ENCODE results near the gene HOOK1. TPM values are rescaled to one million over a fixed set of nuclear protein-coding genes. Genes with fewer than 3 reads are reported as not detected.

HOOK1 gene
- total and polyA plus RNA-seq, 2 donors (not counting 3 experiments of a cell fraction or from before 2014, with no cell fraction given), result not detected

DNA sequence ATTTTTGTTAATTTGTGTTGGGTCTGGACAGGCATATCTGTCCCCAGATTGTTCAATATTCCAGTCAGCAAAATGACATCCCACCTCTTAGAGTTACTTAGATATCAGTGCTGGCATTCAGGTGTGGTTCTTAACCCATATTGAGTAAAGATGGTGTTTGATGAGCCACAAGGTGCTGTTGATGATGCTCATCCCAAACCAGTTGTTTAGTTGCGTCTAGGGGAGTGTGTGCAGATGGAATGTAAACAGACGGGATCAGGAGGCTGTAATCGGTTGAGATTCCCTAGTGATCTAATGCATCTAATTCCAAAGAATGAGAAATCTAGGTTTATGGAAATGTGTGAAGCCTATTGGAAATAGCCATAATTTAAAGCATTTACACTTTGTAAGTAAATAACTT lies 1.1 kb downstream of the HOOK1 start:
- FAIRE-seq, result no peak
- Histone ChIP-seq H3K4me3 (replicated peaks in 1 of 3; ENCODE audit: insufficient read depth in 1 of 3, low read depth in 1 of 3, low read length in 3 of 3) (no peak overlapping the region), H3K27me3 (ENCODE audit: control insufficient read depth in 2 of 2, insufficient read depth in 2 of 2, low read length in 2 of 2) (peaks cover 25 to 46% of the 10 kb centered on the region in 2 experiments), H3K79me2 (ENCODE audit: control insufficient read depth, insufficient read depth, low read length) (no peaks in the 10 kb centered on the region), H3K9me3 (replicated peaks; ENCODE audit: control insufficient read depth, insufficient read depth, low read length) (no peaks in the 10 kb centered on the region), H3K27ac (ENCODE audit: insufficient read depth, low read depth, low read length) (no peak overlapping the region), H3K9ac (replicated peaks; ENCODE audit: extremely low read depth, insufficient read depth, low read length) (no peak overlapping the region), H3K4me2 (ENCODE audit: insufficient read depth, low read length) (no peak overlapping the region), H2AFZ (ENCODE audit: low read depth, low read length) (no peak overlapping the region), H4K20me1 (replicated peaks; ENCODE audit: control insufficient read depth, extremely low read depth, insufficient read depth, low read length) (no peaks in the 10 kb centered on the region), H3K36me3 (ENCODE audit: control insufficient read depth in 2 of 2, extremely low read depth in 1 of 2, insufficient read depth in 2 of 2, low read length in 2 of 2) (no peaks in the 10 kb centered on the region), H3K4me1 (ENCODE audit: control insufficient read depth, extremely low read depth, insufficient read depth, low read length) (peaks cover 3% of the 10 kb centered on the region), H3K9me1 (replicated peaks; ENCODE audit: control insufficient read depth, extremely low read depth, insufficient read depth, low read length) (no peaks in the 10 kb centered on the region)
- POLR2A ChIA-PET, result no interaction called here
- intact Hi-C loops (cut with micrococcal nuclease) (no loop called here), dilution Hi-C loops (cut with MboI; ENCODE audit: extremely low pct_ligation_motif_present, low sequenced_read_pairs) (no loop called here)
- no peak for DNase-seq (ENCODE audit: low read depth, low spot score)
- TF ChIP-seq GATA2 (IDR thresholded peaks at IDR 0.05; ENCODE audit: insufficient read depth, insufficient read length, low read depth, low read length), result no peak
- no peak for TF ChIP-seq POLR2A (IDR thresholded peaks at IDR 0.05; ENCODE audit: low read depth, low read length)
- TF ChIP-seq, protein P1, sequence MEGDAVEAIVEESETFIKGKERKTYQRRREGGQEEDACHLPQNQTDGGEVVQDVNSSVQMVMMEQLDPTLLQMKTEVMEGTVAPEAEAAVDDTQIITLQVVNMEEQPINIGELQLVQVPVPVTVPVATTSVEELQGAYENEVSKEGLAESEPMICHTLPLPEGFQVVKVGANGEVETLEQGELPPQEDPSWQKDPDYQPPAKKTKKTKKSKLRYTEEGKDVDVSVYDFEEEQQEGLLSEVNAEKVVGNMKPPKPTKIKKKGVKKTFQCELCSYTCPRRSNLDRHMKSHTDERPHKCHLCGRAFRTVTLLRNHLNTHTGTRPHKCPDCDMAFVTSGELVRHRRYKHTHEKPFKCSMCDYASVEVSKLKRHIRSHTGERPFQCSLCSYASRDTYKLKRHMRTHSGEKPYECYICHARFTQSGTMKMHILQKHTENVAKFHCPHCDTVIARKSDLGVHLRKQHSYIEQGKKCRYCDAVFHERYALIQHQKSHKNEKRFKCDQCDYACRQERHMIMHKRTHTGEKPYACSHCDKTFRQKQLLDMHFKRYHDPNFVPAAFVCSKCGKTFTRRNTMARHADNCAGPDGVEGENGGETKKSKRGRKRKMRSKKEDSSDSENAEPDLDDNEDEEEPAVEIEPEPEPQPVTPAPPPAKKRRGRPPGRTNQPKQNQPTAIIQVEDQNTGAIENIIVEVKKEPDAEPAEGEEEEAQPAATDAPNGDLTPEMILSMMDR (IDR thresholded peaks at IDR 0.05; ENCODE audit: extremely low read depth in 1 of 2, insufficient read depth in 1 of 2, low read depth in 1 of 2, low read length in 2 of 2), result no peak
- no peak for TF ChIP-seq POLR2AphosphoS5 (IDR thresholded peaks at IDR 0.05; ENCODE audit: insufficient read depth, low read depth, low read length)
- no peak for TF ChIP-seq EZH2 (IDR thresholded peaks at IDR 0.05; ENCODE audit: borderline replicate concordance, low read depth, low read length, severe bottlenecking)
- TF ChIP-seq JUN (IDR thresholded peaks at IDR 0.05; ENCODE audit: borderline replicate concordance, insufficient read depth, insufficient read length, low read depth), result no peak
- TF ChIP-seq MAX (IDR thresholded peaks at IDR 0.05; ENCODE audit: insufficient read depth, insufficient read length), result no peak
- TF ChIP-seq MYC (IDR thresholded peaks at IDR 0.05; ENCODE audit: low read depth, low read length), result no peak
- TF ChIP-seq FOS (IDR thresholded peaks at IDR 0.05; ENCODE audit: borderline replicate concordance, insufficient read depth, low read length), result no peak
- no TSS peak for BruUV-seq (replicated peaks)
- CTCF ChIA-PET, result interaction anchor here (1.1 to 1.2 kb wide), 2 partner anchors 27 to 63 kb away, joined by 3 to 4 read pairs; no protein-coding TSS in a partner anchor

Data from endothelial cell of umbilical vein (primary cell).